ENCODE measurements around the gene OR4X1.

GRCh38 chr11:48272606-48273005, 8.9 kb downstream of the OR4X1 start:
- TF ChIP-seq, protein P1, sequence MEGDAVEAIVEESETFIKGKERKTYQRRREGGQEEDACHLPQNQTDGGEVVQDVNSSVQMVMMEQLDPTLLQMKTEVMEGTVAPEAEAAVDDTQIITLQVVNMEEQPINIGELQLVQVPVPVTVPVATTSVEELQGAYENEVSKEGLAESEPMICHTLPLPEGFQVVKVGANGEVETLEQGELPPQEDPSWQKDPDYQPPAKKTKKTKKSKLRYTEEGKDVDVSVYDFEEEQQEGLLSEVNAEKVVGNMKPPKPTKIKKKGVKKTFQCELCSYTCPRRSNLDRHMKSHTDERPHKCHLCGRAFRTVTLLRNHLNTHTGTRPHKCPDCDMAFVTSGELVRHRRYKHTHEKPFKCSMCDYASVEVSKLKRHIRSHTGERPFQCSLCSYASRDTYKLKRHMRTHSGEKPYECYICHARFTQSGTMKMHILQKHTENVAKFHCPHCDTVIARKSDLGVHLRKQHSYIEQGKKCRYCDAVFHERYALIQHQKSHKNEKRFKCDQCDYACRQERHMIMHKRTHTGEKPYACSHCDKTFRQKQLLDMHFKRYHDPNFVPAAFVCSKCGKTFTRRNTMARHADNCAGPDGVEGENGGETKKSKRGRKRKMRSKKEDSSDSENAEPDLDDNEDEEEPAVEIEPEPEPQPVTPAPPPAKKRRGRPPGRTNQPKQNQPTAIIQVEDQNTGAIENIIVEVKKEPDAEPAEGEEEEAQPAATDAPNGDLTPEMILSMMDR (IDR thresholded peaks at IDR 0.05; ENCODE audit: insufficient read depth, low read depth, low read length): no peak
- no peak for TF ChIP-seq EZH2 (IDR thresholded peaks at IDR 0.05; ENCODE audit: insufficient read depth, low read length)
